Heart left ventricle (tissue), 16 donors: ENCODE measurements around the gene SDS. TPM values are rescaled to one million over a fixed set of nuclear protein-coding genes. Genes with fewer than 3 reads are reported as not detected.

Experiments
- ATAC-seq, 4 donors: fragments of 200-7000 bp; cut with Tn5 transposase; one replicate each; pipeline ENCODE4 v1.9.1; 2020 to 2022; ENCODE audit warnings: moderate library complexity in 4 of 4, mild to moderate bottlenecking in 3 of 4, moderate number of reproducible peaks in 1 of 4
- DNase-seq, 5 donors: peaks; one replicate each; pipeline ENCODE4 v3.0.0-alpha.2; 2020
- H3K27ac ChIP-seq, 12 donors: fragments of 200-600 bp; sonication (generic) in 4 of 12; one replicate each; pipeline versions ENCODE4 v1.5.0 to v1.8.0; 2016 to 2022; ENCODE audit warnings: mild to moderate bottlenecking in 2 of 12
- H3K27me3 ChIP-seq, 9 donors: fragments of 200-600 bp; sonication (generic) in 2 of 9; one replicate each; pipeline versions ENCODE4 v1.5.1 to v1.8.0; 2016 to 2022; ENCODE audit warnings: mild to moderate bottlenecking in 3 of 9
- H3K36me3 ChIP-seq, 9 donors: fragments of 200-600 bp; sonication (generic) in 2 of 9; one replicate each; pipeline versions ENCODE4 v1.5.0 to v1.8.0; 2018 to 2022; ENCODE audit warnings: mild to moderate bottlenecking in 2 of 9
- H3K4me1 ChIP-seq, 12 donors: fragments of 200-600 bp; sonication (generic) in 4 of 12; one replicate each; pipeline versions ENCODE4 v1.5.0 to v1.8.0; 2016 to 2022; ENCODE audit warnings: mild to moderate bottlenecking in 3 of 12
- H3K4me3 ChIP-seq, 12 donors: fragments of 200-600 bp; sonication (generic) in 4 of 12; one replicate each; pipeline versions ENCODE4 v1.5.0 to v1.8.0; 2017 to 2022; ENCODE audit warnings: mild to moderate bottlenecking in 9 of 12, moderate library complexity in 4 of 12
- H3K9me3 ChIP-seq, 12 donors: fragments of 200-600 bp; sonication (generic) in 4 of 12; one replicate each; pipeline versions ENCODE4 v1.5.0 to v1.8.0; 2016 to 2022; ENCODE audit warnings: mild to moderate bottlenecking in 1 of 12
- POLR2A ChIP-seq, 2 donors: fragments of 450-650 bp; IDR thresholded peaks; one replicate each; pipeline ENCODE4 v1.6.1; 2017; ENCODE audit warnings: antibody characterized with exemption in 2 of 2, mild to moderate bottlenecking in 2 of 2, moderate library complexity in 2 of 2
- WGBS, 4 donors: extraction: QIAGEN DNeasy Blood & Tissue Kit in 2 of 4; methylation state at CpG; one replicate each; pipeline versions ENCODE4 v1.1.5 to v1.1.7; 2013 to 2018; 5-methylcytosine and 5-hydroxymethylcytosine counted together
- intact Hi-C, 10 donors: fragments of 100-400 bp; cut with DNase I; formaldehyde crosslinking; loops; one replicate each; pipeline versions ENCODE4 v1.11.1 to v1.14.2; 2022
- polyA plus RNA-seq, 2 donors: library from polyadenylated mRNA; stranded (reverse); fragments of 200-250 nt; gene quantifications; one replicate each; pipeline ENCODE4 v1.2.3, GENCODE V29; 2013
- total RNA-seq, 9 donors: library from RNA; depleted of rRNA in 2 of 9; stranded (reverse); fragments of >200 nt in 2 of 9; fragmentation: NEBNext Ultra II Directional in 3 of 9; extraction: Animal tissue kit (Norgen Biotek cat#: 25700) in 3 of 9; gene quantifications; one replicate each; pipeline versions ENCODE4 v1.1.0 to v1.2.4, GENCODE V29; 2016 to 2023
- TF ChIP-seq, protein P1 (sequence below), 12 donors: fragments of 200-600 bp; sonication (generic) in 4 of 12; IDR thresholded peaks; one replicate each; pipeline versions ENCODE4 v1.5.0 to v1.8.0; 2018 to 2022; ENCODE audit warnings: antibody characterized with exemption in 12 of 12, mild to moderate bottlenecking in 5 of 12
- donor health status: ischemic (EF 13 %, LVEDD 7.1; RV severe dilation, severe dysfunction).
- donor health status: healthy with polysubstance abuse.
- donor health status: DM: no; HTN: yes; CAD: no.
- donor health status: DM: no; HTN: no; CAD: no.
- donor health status: ischemic (EF 25% LVEDD 6.9; RV normal size, moderate dysfunction).
- donor health status: ischemic (EF 25% LVEDD 5.7; RV mildly dilated, moderate dysfunction).
- donor health status: healthy.
- donor health status: DM: yes; HTN: yes; CAD: no.
- donor health status: ischemic (EF 35%, LVEDD 5.7; RV mildly dilated, moderate dysfunction).
- donor health status: nonischemic (EF 11% LVEDD 7.7; RV severe dilation, severe dysfunction).
- donor health status: DM: yes; HTN: yes; CAD: no.
- donor health status: PGD.
- donor health status: ischemic (EF 29% LVEDD 5.4; RV normal size, mild dysfunction).
- donor health status: nonischemic (EF 23%, LVEDD 6.1; RV moderate dilation, normal function).

SDS gene
- total and polyA plus RNA-seq, 11 donors, result 0.28 to 10.5 (median 0.44) TPM; not detected in 6

DNA sequence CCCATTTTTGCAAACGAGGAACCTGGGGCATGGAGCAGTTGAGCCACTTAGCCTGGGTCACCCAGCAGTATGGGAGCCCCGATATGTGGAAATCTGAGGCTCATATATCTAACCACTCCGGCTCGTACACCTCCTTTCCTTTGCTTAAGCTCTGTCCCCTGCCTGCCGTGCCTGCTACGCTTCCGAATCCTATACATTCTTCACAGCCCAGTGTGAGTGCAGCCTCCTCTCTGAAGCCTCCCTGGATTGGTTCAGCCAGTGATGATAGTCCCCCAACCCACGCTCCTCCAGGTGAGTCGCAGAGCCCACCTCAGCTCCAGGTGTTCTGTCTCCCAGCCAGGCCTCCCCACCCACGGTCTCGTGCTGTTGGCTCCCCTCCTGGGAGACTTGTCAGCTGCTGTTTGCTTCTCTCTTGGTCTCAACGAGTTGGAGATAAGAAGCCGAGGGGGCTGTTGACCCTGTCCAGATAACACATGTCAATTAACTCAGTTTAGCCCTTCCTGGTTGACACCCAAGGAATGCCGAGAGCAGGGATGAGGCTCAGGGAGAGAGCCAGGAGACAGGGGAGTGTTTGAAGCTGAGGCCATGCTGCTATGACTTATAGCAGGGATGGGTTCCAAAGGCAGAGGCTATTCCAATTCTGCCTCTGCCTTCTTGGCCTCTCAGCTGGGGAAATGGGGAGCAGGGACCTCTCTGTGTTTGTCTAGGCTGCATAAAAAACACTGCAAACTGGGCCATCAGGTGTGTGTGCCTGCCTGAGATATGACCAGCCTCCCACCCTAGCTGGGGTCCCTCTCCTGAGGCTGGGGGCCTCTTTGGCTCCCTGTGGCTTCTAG lies 37.5 kb upstream of the SDS start:
- WGBS, 4 donors, result 19 to 32% (median 29%) methylated on average over 14 of the region's 14 CpGs
- ATAC-seq, result no peak
- intact Hi-C loops, result loop anchor here in 2 of 10 donors (5.0 to 10.0 kb wide), 2 partner anchors 406 to 471 kb away; no protein-coding TSS in a partner anchor
- DNase-seq, result no peak
- H3K27ac ChIP-seq, result no peak overlapping the region
- no peaks in the 10 kb centered on the region for H3K36me3 ChIP-seq
- TF ChIP-seq, protein P1, sequence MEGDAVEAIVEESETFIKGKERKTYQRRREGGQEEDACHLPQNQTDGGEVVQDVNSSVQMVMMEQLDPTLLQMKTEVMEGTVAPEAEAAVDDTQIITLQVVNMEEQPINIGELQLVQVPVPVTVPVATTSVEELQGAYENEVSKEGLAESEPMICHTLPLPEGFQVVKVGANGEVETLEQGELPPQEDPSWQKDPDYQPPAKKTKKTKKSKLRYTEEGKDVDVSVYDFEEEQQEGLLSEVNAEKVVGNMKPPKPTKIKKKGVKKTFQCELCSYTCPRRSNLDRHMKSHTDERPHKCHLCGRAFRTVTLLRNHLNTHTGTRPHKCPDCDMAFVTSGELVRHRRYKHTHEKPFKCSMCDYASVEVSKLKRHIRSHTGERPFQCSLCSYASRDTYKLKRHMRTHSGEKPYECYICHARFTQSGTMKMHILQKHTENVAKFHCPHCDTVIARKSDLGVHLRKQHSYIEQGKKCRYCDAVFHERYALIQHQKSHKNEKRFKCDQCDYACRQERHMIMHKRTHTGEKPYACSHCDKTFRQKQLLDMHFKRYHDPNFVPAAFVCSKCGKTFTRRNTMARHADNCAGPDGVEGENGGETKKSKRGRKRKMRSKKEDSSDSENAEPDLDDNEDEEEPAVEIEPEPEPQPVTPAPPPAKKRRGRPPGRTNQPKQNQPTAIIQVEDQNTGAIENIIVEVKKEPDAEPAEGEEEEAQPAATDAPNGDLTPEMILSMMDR (IDR thresholded peaks at IDR 0.05), result no peak
- no peak for TF ChIP-seq POLR2A (IDR thresholded peaks at IDR 0.05)
- peaks cover 0 to 52% (median 7%) of the 10 kb centered on the region in 9 donors for H3K27me3 ChIP-seq
- no peaks in the 10 kb centered on the region for H3K4me1 ChIP-seq
- H3K9me3 ChIP-seq, result peaks cover 0 to 7% (median 0%) of the 10 kb centered on the region in 12 donors
- no peak overlapping the region for H3K4me3 ChIP-seq

DNA sequence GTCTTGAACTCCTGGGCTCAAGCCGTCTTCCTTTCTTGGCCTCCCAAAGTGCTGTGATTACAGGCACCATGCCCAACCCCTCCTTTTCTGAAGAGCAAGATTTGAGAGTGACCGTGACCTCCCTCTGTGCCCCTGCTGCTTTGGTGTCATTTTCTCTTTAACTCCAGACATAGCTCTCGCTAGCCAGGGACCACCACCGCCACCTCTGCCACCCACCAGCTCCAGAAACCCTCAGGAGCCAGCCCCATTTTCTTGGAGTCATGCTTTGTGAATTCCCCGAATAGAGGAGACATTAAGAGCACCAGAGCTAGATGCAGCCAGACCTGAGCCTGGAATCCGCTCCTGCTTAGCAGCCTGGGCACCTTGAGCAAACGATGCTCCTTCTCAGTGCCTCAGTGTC lies 36.6 kb upstream of the SDS start:
- H3K9me3 ChIP-seq, result peaks cover 0 to 2% (median 0%) of the 10 kb centered on the region in 12 donors
- intact Hi-C loops, result loop anchor here in 2 of 10 donors (5.0 to 10.0 kb wide), 2 partner anchors 406 to 472 kb away; no protein-coding TSS in a partner anchor
- ATAC-seq (no peak), DNase-seq (no peak)
- no peak overlapping the region for H3K27ac ChIP-seq
- H3K27me3 ChIP-seq, result peaks cover 0 to 46% (median 4%) of the 10 kb centered on the region in 9 donors
- TF ChIP-seq, protein P1 (IDR thresholded peaks at IDR 0.05), result no peak
- TF ChIP-seq POLR2A (IDR thresholded peaks at IDR 0.05), result no peak
- H3K4me1 ChIP-seq, result no peaks in the 10 kb centered on the region
- WGBS, 4 donors, result 56 to 58% (median 57%) methylated on average over 7 of the region's 7 CpGs
- H3K36me3 ChIP-seq, result no peaks in the 10 kb centered on the region
- no peak overlapping the region for H3K4me3 ChIP-seq

DNA sequence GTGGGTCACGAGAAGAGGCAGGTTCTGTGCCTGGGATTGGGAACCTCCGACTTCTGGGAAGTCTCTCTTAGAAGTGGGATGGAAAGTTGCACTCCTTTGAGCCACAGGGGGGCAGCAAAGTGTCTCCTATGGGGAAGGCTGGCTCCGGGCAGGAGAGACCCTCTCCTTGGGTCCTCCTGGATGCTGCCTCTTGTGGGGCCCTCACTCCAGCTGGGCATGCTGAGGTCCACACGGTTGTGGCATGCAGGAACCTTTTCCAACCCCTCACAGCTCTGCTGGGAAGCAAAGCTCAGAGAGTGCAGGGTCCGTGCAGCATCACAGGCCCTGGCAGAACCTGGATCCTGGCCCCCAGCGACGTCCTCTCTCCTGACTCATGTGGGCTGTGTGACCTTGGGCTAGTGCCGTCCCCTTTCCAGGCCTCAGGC lies 35.9 kb upstream of the SDS start:
- H3K4me1 ChIP-seq, result no peaks in the 10 kb centered on the region
- H3K27me3 ChIP-seq, result peaks cover 0 to 42% (median 4%) of the 10 kb centered on the region in 9 donors
- 25 to 29% (median 27%) methylated on average over 8 of the region's 8 CpGs for WGBS, 4 donors
- DNase-seq, result no peak
- H3K9me3 ChIP-seq, result no peaks in the 10 kb centered on the region
- H3K27ac ChIP-seq, result no peak overlapping the region
- no peak overlapping the region for H3K4me3 ChIP-seq
- intact Hi-C loops, result loop anchor here in 4 of 10 donors (2.0 to 10.0 kb wide), 4 partner anchors 405 to 475 kb away; no protein-coding TSS in a partner anchor
- ATAC-seq, result peak in 3 of 4 donors; percentile 34 to 59 (median 38)
- no peaks in the 10 kb centered on the region for H3K36me3 ChIP-seq
- TF ChIP-seq POLR2A (IDR thresholded peaks at IDR 0.05), result no peak
- TF ChIP-seq, protein P1 (IDR thresholded peaks at IDR 0.05), result peak; percentile 41 to 66 (median 58)

DNA sequence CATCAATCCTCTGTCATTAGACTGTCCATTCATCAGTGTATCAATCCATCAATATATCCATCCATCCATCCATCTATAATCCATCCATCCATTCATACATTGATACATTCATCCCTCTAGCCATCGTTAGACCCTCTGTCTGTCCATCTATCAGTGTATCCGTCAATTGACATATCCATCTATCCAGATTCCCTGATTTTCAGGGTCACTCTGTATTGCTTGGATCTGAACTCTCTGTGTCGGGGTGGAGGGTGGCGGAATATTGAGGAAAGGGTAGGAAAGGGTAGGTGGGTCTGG lies 35.6 kb upstream of the SDS start:
- Histone ChIP-seq H3K36me3 (no peaks in the 10 kb centered on the region), H3K27ac (no peak overlapping the region), H3K4me1 (no peaks in the 10 kb centered on the region), H3K9me3 (no peaks in the 10 kb centered on the region), H3K27me3 (peaks cover 0 to 42% (median 4%) of the 10 kb centered on the region in 9 donors), H3K4me3 (no peak overlapping the region)
- WGBS, 4 donors, result 35 to 37% (median 37%) methylated on average over 4 of the region's 4 CpGs
- no peak for TF ChIP-seq POLR2A (IDR thresholded peaks at IDR 0.05)
- TF ChIP-seq, protein P1 (IDR thresholded peaks at IDR 0.05), result no peak
- no peak for ATAC-seq
- no peak for DNase-seq
- intact Hi-C loops, result loop anchor here in 2 of 10 donors (2.0 to 10.0 kb wide), 2 partner anchors 474 to 476 kb away; no protein-coding TSS in a partner anchor
